Fibroblast of skin of right biceps (primary cell): ENCODE results near the gene VTN.

Source experiments
- DNase-seq: peaks from one replicate; pipeline ENCODE4 v3.0.0-alpha.2; 2013

The VTN gene

GRCh38 chr17:28368306-28368831, 1.7 kb downstream of the VTN start:
- no peak for DNase-seq

DNA sequence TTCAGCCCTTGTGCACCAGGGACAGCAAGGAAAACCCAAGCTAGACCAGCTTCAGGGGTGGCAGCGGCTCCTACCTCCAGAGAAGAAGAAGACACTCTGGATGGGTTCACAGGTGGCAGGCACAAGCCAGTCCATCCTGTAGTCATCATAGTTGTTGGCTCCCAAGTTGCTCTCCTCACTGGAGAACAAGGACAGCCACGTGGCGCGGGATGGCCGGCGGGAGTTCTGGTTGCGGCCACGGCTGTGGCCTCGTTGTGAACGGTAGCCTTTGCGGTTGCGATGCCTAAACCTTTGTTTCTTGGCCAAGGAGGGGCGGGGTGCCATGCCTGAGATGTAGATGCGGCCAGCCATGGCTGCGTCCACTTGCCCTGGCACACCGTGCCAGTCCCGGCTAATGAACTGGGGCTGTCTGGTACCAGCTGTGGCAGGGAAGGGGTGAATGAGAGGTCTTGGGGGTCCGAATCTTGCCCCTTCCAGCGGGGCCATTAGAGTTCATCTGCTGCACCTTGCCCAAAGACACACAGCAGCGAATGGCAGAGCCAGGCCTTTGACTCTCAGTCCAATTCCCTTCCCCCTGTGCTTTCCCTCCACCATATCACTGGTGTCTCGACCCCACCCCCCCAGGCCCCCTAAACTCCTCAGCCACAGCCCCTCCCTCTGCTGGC, 2.3 kb downstream of the VTN start:
- DNase-seq = no peak

- DNase-seq = no peak
These were observed 3.5 kb downstream of the VTN start for GRCh38 chr17:28366605-28367004.

DNA sequence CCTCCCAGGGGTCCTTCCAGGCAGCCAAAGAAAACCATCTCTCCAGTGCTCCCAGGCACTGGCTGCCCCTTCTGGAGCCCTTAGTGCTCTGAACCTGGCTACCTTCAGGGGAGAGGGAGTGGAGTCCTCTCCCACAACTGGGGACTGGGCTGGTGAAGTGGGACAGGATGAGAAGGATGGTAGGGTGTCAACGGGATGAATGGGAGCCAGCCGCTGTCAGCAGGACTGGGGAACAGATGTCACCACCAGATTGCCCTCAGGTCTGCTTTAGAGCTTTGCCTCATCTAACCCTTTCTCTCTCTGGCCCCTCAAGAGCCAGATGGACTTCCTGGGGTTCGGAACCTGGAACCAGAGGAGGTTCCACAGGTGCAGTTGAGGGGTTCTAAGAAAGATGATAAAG, 4.6 kb downstream of the VTN start:
- DNase-seq = no peak

DNA sequence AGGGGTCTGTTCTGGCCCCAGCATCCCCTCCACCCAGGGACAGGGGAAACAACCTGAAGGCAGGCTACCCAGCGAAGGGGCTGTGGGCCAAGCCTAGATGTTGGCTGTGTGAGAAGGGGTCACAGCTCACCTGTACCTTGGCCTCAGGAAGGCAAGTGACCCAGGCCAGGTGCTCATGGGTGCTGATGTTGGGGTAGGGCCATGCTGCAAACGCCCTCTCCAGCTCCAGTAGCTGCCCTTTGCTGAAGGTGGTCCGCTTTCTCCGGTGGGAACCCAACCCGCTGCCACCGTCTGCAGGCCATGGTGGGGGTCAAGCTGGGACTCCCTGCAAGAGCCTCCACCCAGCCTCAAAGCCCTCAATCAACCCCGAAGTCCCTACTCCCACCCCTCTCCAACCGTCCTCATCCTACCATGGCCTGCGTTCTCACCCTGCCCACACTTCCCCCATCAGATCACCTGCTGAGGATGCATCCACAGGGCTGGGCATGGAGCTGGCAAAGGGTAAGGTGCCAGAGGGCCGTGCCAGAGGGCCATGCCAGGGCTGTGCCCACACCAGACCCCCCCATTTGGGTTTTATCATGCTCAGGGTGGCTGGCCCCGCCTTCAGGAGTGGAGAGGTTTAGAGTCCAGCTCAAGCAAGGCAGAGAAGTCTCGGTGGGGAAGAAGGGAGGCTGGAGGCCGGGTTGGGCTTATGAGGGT, 5.3 kb downstream of the VTN start, which contains the start of gene SEBOX:
Gene SEBOX (minus strand): TSS at position 535 of the 699 bp plus-strand sequence. CDS start 48 bp downstream, at position 487.
- DNase-seq = no peak

DNA sequence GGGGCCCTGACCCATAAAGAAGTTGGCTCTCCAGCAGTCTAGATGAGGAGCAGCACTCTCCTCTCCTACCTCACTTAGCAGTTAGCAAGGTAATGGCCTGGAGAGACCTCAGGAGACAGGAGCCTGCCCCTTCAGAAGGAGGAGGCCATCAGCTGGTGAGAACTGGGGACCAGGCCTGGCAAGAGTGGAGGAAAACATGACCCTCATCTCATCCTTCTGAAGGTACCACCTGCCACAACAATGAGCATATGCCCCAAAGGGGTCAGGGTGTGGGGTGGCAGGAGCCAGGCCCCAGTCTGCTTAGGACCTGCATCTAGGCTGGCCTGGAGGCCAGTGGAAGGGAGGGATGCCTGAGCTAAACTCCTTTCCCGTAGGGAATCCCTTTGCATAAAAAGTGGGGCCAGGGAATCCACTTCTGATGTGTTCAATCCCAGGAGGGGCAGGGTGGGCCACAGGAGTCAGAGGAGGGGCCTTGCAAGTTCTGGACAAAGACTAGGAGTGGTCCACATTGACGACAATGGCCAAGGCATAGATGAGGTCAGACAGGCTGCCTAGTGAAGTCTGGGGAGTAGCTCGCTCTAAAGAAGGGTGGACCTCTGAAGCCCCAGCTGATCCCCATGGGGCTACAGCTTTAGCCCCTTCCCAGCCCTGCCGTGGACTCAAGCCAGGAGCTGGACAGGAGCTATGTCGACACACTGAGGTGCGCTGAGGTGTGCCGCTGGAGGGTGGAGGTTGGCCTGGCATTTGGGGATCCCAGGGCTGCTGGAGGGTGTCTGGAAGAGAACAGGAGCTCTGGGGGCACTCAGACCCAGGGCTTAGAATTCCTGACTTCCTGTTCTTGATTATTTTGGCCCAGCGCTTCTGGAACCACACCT, 6.1 kb downstream of the VTN start:
- no peak for DNase-seq

DNA sequence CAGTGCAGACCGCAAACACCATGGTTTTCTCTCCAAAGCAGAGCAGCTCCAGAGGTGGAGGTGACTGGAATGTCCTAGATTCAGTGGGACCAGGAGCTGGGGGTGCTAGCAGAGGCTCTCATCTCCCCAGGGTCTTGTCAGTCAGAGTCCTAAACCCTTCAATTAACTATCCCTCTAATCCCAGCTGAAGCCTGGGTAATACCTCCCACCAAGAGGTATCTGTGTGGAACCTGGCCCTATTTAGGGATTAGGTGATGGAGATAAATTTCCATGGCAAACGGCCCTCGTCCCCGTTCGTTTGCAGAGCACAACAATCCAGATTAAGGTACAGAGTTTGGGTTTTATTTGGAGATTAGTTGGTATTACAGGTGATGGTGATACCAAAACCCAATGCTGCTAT, 6.9 kb downstream of the VTN start:
- no peak for DNase-seq

DNA sequence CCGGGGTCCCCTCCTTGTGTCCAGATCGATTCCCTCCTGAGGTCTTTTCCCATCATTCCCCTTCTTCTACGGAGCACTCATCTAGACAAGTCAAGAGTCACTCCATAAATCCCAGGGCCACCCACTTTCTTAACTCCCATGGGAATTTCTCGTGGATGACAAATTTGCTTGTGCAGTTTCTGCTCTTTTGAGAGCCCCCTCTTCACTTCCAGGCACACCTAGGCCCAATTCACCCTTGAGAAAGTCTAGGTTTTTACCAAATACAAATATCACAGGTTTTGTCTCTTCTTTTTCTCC, 12.3 kb downstream of the VTN start:
- DNase-seq = no peak

DNA sequence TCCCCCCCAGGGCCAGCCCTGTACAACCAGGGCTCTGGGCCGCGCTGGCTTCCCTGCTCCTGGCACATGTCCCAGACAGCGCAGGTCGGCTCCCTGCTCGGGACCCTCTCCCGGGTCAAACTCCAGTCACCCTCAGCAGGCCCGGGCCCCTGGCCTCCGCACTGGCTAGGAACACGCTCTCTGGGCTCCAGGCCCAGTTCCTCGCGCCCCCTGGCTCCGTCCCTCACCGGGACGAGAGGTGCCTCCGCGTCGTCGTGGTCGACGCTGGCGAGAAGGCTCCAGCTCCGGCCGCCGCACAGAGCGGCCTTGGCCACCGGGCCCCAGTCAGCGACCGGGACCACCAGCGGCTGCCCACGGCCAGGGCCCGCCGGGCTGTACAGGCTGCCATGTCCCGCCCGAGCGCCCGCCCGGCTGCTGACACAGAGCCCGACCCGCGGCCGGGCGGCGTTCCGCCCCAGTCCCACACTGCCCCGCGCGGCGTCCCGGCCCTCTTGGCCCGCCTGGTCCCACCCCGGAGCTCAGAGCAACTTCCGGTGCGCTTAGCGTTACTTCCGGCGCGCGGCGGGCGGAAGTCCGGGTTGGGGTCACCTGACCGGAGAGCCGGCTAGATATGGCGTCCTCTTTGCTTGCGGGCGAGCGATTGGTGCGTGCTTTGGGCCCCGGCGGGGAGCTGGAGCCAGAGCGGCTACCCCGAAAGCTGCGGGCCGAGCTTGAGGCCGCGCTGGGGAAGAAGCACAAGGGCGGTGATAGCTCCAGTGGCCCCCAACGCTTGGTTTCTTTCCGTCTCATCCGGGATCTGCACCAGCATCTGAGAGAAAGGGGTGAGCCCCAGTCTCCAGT, 12.8 kb downstream of the VTN start, which contains the start of gene POLDIP2:
Gene POLDIP2 (minus strand): TSS at position 467 of the 840 bp plus-strand sequence. CDS start 79 bp downstream, at position 388.
- DNase-seq = peak; percentile 95

- DNase-seq = no peak
These were observed 19.8 kb downstream of the VTN start for GRCh38 chr17:28350271-28350670.

- no peak for DNase-seq
These were observed 21.1 kb downstream of the VTN start for GRCh38 chr17:28348979-28349378.

GRCh38 chr17:28347261-28347891, 22.7 kb downstream of the VTN start:
- peak; percentile 85 for DNase-seq

DNA sequence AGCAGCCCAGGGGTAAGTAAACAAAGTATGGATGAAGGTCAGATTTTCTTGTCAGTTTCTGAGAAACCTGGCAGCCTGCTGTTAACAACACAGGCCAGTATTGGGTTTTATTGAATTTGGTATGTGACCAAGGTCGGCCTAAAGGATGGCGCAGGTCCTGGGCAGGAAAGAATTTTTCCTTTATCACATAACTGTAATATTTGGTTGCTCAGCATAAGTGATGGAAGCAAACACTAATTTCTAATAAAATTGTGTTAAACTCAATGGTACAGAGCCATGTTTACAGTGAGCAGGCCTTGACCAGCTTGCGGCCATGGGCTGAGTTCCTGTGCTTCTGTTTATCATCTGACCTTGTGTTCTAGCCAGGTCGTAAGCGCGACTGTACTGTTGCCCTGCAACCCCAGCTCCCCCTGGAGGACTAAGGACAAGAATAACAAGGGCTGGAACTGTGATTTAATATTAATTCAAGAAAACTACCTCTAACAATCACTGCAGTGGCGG, 23.3 kb downstream of the VTN start:
- DNase-seq = no peak

GRCh38 chr17:28346199-28346580, 23.9 kb downstream of the VTN start:
- DNase-seq = no peak

- DNase-seq = no peak
These were observed 24.5 kb downstream of the VTN start for GRCh38 chr17:28345419-28346198.

DNA sequence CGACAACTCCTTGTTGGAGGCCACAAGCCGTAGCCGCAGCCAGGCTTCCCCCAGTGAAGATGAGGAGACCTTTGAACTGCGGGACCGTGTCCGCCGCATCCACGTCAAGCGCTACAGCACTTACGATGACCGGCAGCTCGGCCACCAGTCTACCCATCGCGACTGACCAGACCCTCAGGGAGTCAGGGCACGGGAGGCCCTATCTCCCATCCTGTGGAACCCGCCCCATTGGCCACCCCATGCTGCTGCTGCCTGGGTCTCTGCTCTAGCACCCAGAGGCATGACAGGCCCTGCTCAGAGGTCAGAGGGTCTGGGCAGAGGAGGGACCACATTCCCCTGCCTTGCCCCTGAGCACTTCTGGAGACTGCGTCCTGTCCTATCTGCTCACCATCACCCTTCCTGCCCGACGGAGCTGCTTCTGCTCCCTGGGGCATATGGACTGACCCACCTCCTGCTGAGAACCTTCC, 25.6 kb downstream of the VTN start:
- DNase-seq = no peak

DNA sequence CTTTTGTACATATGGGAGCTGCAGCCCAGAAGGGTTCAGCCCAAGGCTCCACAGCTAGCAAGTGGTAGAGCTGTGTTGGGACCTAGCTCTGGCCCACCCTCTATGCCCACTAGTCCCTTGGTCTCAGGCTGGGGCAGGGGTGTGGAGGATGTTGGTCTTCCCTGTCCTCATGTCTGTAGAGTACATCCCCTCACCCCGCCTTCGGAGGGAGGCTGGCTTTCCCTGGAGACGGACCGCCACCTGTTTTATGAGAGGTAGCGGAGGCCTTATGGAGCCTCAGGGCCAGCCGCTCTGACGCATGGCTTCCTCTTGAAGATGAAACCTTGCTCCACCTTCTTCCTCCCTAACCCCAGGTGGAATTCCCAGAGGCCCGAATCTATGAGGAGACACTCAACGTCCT, 26.1 kb downstream of the VTN start:
- no peak for DNase-seq

GRCh38 chr17:28343491-28343932, 26.6 kb downstream of the VTN start:
- no peak for DNase-seq

DNA sequence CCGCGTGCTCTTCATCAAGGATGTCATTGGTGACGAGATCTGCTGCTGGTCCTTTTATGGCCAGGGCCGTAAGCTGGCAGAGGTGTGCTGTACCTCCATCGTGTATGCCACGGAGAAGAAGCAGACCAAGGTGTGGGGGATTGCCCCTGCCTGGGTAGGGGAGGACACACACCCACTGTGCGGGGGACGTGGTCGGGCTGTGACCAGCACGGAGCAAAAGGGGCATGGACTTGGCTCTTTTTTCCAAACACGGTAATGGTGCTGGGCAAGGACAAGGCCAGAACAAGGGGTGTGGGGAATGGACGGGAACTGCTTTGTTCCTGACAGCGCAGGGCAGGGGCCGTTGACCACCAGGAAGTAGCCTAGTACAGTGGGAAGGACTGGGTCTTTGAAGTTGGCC, 27.8 kb downstream of the VTN start:
- DNase-seq = no peak

DNA sequence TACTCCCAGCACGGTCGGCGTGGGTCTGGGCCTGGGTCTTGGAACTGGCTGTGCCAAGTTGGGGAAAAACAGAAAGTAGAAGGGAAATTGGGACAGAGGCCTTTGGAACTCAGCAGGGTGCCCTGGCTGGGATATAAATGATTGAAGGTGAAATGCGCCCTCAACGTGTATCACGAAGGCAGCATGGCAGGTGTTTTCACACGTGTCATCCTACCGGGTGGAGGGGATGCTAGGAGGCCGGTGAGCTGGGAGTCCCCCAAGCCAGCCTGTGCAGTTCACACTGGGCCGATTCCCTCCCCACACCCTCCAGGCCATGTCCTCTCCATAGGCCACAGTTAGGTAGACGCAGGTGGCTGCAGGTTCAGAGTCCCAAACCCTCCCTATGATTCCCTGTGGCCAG, 28.6 kb downstream of the VTN start:
- no peak for DNase-seq

DNA sequence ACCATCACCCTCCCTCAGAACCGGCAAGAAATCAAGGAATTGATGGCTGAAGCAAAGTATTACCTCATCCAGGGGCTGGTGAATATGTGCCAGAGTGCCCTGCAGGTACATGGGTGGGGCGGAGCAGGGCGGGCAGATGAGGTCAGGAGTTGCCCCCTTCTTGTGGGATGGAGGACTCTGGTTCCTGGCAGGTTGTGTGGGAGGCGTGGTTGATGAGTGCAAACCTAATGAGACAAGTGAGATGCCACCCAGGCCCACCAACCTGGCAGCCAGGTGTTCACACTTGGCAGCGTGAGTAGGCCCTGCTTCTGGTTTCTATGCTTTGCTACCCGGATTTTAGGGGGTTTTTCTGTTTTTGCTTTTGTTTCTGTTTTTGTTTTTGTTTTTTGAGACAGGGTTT, 29.7 kb downstream of the VTN start:
- no peak for DNase-seq
